K562 (cell line): ENCODE results near the gene TOM1L2. TPM values are rescaled to one million over a fixed set of nuclear protein-coding genes. Genes with fewer than 3 reads are reported as not detected.

ENCODE experiments used
- GMEB1 ChIP-seq: fragments of 250-450 bp; sonication (Bioruptor Pico); IDR thresholded peaks from 2 replicates; pipeline ENCODE4 v1.4.0; 2020; ENCODE audit warnings: mild to moderate bottlenecking
- HDAC6 ChIP-seq: IDR thresholded peaks from 2 replicates; pipeline ENCODE4 v1.6.1; 2012; ENCODE audit warnings: low read depth, mild to moderate bottlenecking, control low read depth, inconsistent platforms, low read length, moderate library complexity
- MAX ChIP-seq: sonication (generic); formaldehyde crosslinking; IDR thresholded peaks from 2 replicates; pipeline ENCODE4 v1.9.0; 2022; ENCODE audit warnings: mild to moderate bottlenecking, missing genetic modification reagents
- MGA ChIP-seq: fragments of 450-650 bp; IDR thresholded peaks from 2 replicates; pipeline ENCODE4 v1.6.1; 2016; ENCODE audit warnings: mild to moderate bottlenecking, moderate library complexity
- NFRKB ChIP-seq: fragments of 450-650 bp; IDR thresholded peaks from 2 replicates; pipeline ENCODE4 v1.6.1; 2016; ENCODE audit warnings: low read depth
- NR3C1 ChIP-seq: sonication (generic); formaldehyde crosslinking; IDR thresholded peaks from 2 replicates; pipeline ENCODE4 v1.8.1; 2022; ENCODE audit warnings: missing genetic modification reagents
- PKNOX1 ChIP-seq: fragments of 450-650 bp; IDR thresholded peaks from 2 replicates; pipeline ENCODE4 v1.6.1; 2016
- PRPF4 ChIP-seq: fragments of 200-400 bp; formaldehyde crosslinking; IDR thresholded peaks from one replicate; pipeline ENCODE4 v1.6.1; 2017; ENCODE audit warnings: low read length, low read depth, mild to moderate bottlenecking; ENCODE audit not compliant: insufficient read depth, poor library complexity, severe bottlenecking
- ZBTB7A ChIP-seq: IDR thresholded peaks from 2 replicates; pipeline ENCODE4 v1.6.1; 2011; ENCODE audit warnings: low read depth, mild to moderate bottlenecking, low read length, moderate library complexity, borderline replicate concordance; ENCODE audit not compliant: control insufficient read depth
- ZNF263 ChIP-seq: sonication (generic); formaldehyde crosslinking; IDR thresholded peaks from 2 replicates; pipeline ENCODE4 v1.8.0; 2022; ENCODE audit warnings: mild to moderate bottlenecking, missing genetic modification reagents, borderline replicate concordance
- ZNF644 ChIP-seq: fragments of 200-800 bp; sonication (Bioruptor generic); IDR thresholded peaks from 2 replicates; pipeline ENCODE4 v1.6.1; 2016; ENCODE audit warnings: low read depth, missing genetic modification characterization, missing compliant biosample characterization
- polyA plus RNA-seq, 8 experiments: library from polyadenylated mRNA; depleted of rRNA in 4 of 8; stranded (reverse) in 5 of 8; unstranded in 3 of 8; fragments of >200 nt; fragmentation: Nextera tagmentation in 2 of 8; fragmentation: Illumina TruSeq in 1 of 8; extraction: Ambion mirVana in 2 of 8; extraction: Trizol in 1 of 8; gene quantifications; 2 replicates each; pipeline versions ENCODE4 v1.2.1 to v1.2.3, GENCODE V29; 2011 to 2014; ENCODE audit warnings: inconsistent platforms in 1 of 8, missing spikeins in 1 of 8
- total RNA-seq, 7 experiments: library from RNA; depleted of rRNA in 6 of 7; stranded (reverse); fragments of >200 nt in 6 of 7; fragmentation: Illumina TruSeq in 2 of 7; extraction: Trizol in 2 of 7; gene quantifications; 2 replicates each; pipeline versions ENCODE4 v1.2.1 to v1.2.3, GENCODE V29; 2011 to 2021; ENCODE audit warnings: low replicate concordance in 1 of 7

Gene TOM1L2
- total and polyA plus RNA-seq, 9 of the 15 experiments (the other 6 are each of a cell fraction or from before 2014, with no cell fraction given), result 0.07 to 6.0 (median 2.5) TPM

GRCh38 chr17:17835415-17836249 lies 136.6 kb downstream of the TOM1L2 start (continued):
- TF ChIP-seq PKNOX1 (peak; percentile 6; the same call in 1 of the 2 replicates), MAX (CRISPR knock-in tag) (no peak), NR3C1 (CRISPR knock-in tag) (no peak), ZNF644 (0 out of 2 replicates have a peak, but pooled peaks have one; percentile 28), MGA (peak; percentile 97), ZBTB7A (no peak), HDAC6 (no peak), PRPF4 (no peak), ZNF263 (CRISPR knock-in tag) (peak; percentile 11; the same call in 1 of the 2 replicates), GMEB1 (0 out of 2 replicates have a peak, but pooled peaks have one; percentile 17), NFRKB (peak; percentile 56; the same call in 1 of the 2 replicates)
